ENCODE results near the gene FAM53A.

DNA sequence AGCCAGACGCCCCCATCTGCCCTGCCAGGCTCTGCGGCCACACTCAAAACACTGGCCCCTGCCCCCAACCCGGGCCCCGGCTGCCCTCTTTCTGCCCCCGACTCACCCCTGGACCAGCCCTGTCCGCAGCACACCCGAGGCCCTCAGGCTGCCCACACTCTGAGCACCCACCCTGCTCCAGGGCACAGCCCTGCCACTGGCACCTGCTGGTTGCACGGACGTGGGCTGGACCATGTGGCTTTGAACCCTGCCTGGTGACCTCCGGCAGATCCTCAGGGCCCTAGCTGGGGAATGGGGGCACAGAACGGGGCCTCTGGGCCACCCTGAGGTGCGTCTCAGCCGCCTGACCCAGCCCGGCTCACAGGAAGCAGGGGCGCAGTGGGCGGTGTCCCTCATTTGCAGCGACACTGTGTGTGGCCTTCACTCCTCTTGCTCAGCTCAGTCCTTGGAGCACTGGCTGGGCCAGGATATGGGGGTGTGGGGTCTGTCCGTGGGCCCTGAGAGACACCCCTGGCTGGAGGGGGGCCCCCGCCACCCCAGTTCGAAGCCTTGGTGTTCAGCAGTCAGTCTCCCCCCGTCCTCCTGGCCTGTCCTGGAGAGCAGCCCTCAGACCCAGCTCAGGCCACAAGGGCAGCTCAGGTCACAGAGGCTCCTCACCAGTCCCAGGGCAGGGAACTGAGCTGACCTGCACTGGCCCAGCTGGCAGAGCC is 73.2 kb downstream of the FAM53A start:
- TF ChIP-seq RAD21 (CRISPR knock-in tag; IDR thresholded peaks at IDR 0.05), result no peak
- no peak for TF ChIP-seq KDM3A (CRISPR knock-in tag; IDR thresholded peaks at IDR 0.05; ENCODE audit: low read depth)
- TF ChIP-seq ZNF660 (CRISPR knock-in tag; IDR thresholded peaks at IDR 0.05; ENCODE audit: borderline replicate concordance, low read depth), result no peak
- TF ChIP-seq, protein P1, sequence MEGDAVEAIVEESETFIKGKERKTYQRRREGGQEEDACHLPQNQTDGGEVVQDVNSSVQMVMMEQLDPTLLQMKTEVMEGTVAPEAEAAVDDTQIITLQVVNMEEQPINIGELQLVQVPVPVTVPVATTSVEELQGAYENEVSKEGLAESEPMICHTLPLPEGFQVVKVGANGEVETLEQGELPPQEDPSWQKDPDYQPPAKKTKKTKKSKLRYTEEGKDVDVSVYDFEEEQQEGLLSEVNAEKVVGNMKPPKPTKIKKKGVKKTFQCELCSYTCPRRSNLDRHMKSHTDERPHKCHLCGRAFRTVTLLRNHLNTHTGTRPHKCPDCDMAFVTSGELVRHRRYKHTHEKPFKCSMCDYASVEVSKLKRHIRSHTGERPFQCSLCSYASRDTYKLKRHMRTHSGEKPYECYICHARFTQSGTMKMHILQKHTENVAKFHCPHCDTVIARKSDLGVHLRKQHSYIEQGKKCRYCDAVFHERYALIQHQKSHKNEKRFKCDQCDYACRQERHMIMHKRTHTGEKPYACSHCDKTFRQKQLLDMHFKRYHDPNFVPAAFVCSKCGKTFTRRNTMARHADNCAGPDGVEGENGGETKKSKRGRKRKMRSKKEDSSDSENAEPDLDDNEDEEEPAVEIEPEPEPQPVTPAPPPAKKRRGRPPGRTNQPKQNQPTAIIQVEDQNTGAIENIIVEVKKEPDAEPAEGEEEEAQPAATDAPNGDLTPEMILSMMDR (CRISPR knock-in tag; IDR thresholded peaks at IDR 0.05), result no peak
- TF ChIP-seq EED (CRISPR knock-in tag; IDR thresholded peaks at IDR 0.05), result no peak
- TF ChIP-seq ZNF766 (CRISPR knock-in tag; IDR thresholded peaks at IDR 0.05; ENCODE audit: borderline replicate concordance), result no peak
- TF ChIP-seq, protein P2, sequence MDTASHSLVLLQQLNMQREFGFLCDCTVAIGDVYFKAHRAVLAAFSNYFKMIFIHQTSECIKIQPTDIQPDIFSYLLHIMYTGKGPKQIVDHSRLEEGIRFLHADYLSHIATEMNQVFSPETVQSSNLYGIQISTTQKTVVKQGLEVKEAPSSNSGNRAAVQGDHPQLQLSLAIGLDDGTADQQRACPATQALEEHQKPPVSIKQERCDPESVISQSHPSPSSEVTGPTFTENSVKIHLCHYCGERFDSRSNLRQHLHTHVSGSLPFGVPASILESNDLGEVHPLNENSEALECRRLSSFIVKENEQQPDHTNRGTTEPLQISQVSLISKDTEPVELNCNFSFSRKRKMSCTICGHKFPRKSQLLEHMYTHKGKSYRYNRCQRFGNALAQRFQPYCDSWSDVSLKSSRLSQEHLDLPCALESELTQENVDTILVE (CRISPR knock-in tag; IDR thresholded peaks at IDR 0.05), result no peak
- TF ChIP-seq, protein P3, sequence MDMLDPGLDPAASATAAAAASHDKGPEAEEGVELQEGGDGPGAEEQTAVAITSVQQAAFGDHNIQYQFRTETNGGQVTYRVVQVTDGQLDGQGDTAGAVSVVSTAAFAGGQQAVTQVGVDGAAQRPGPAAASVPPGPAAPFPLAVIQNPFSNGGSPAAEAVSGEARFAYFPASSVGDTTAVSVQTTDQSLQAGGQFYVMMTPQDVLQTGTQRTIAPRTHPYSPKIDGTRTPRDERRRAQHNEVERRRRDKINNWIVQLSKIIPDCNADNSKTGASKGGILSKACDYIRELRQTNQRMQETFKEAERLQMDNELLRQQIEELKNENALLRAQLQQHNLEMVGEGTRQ (IDR thresholded peaks at IDR 0.05; ENCODE audit: low read depth, low read length), result no peak
- TF ChIP-seq, protein P3 (CRISPR knock-in tag; IDR thresholded peaks at IDR 0.05; ENCODE audit: borderline replicate concordance), result no peak
- TF ChIP-seq CAMTA2 (CRISPR knock-in tag; IDR thresholded peaks at IDR 0.05; ENCODE audit: borderline replicate concordance), result no peak
- TF ChIP-seq, protein P4, sequence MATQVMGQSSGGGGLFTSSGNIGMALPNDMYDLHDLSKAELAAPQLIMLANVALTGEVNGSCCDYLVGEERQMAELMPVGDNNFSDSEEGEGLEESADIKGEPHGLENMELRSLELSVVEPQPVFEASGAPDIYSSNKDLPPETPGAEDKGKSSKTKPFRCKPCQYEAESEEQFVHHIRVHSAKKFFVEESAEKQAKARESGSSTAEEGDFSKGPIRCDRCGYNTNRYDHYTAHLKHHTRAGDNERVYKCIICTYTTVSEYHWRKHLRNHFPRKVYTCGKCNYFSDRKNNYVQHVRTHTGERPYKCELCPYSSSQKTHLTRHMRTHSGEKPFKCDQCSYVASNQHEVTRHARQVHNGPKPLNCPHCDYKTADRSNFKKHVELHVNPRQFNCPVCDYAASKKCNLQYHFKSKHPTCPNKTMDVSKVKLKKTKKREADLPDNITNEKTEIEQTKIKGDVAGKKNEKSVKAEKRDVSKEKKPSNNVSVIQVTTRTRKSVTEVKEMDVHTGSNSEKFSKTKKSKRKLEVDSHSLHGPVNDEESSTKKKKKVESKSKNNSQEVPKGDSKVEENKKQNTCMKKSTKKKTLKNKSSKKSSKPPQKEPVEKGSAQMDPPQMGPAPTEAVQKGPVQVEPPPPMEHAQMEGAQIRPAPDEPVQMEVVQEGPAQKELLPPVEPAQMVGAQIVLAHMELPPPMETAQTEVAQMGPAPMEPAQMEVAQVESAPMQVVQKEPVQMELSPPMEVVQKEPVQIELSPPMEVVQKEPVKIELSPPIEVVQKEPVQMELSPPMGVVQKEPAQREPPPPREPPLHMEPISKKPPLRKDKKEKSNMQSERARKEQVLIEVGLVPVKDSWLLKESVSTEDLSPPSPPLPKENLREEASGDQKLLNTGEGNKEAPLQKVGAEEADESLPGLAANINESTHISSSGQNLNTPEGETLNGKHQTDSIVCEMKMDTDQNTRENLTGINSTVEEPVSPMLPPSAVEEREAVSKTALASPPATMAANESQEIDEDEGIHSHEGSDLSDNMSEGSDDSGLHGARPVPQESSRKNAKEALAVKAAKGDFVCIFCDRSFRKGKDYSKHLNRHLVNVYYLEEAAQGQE (IDR thresholded peaks at IDR 0.05; ENCODE audit: borderline replicate concordance in 1 of 2, low read depth in 1 of 2, low read length in 2 of 2), result no peak

Measured in HepG2 (cell line).